Esophagus squamous epithelium (tissue), 4 donors: ENCODE data around the gene CLEC19A.

Experiments
- POLR2A ChIP-seq, 4 donors: fragments of 450-650 bp; IDR thresholded peaks; one replicate each; pipeline ENCODE4 v1.6.1; 2017; ENCODE audit warnings: antibody characterized with exemption in 4 of 4, mild to moderate bottlenecking in 4 of 4, moderate library complexity in 3 of 4
- TF ChIP-seq, protein P1 (sequence below), 6 experiments: fragments of 450-650 bp in 4 of 6; fragments of 200-600 bp in 2 of 6; sonication (generic) in 2 of 6; IDR thresholded peaks; one replicate each; pipeline ENCODE4 v1.5.1; 2016 to 2019; ENCODE audit warnings: antibody characterized with exemption in 6 of 6, mild to moderate bottlenecking in 4 of 6, moderate library complexity in 4 of 6

DNA sequence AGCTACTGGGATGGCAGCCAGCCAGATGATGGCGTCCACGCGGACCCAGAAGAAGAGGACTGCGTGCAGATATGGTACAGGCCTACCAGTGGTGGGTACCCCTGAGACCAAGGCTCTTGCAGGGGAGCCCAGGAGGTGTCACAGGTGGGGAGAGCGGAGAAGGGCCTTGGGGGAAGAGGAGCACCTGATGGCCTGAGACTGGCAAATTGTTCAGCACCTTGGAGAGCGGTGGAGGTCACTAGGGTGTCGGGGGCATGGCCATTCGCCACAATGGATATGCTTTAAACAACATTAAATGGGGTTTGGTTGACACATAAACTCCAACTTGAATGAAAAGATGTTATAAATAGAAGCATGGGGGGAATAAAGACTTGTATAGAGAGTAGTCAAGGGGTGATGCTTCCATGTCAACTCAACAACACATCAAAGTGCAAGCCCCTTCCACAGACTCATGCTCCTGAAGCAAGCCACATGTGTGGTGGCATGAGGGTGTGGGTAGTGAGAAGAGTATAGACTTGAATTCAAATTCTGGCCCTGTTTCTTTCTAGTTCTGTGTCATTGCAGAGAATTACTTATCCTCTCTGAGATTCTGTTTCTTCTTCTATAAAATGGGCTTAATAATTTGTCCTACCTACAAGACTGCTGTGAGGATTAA lies 22.2 kb downstream of the CLEC19A start:
- TF ChIP-seq, protein P1, sequence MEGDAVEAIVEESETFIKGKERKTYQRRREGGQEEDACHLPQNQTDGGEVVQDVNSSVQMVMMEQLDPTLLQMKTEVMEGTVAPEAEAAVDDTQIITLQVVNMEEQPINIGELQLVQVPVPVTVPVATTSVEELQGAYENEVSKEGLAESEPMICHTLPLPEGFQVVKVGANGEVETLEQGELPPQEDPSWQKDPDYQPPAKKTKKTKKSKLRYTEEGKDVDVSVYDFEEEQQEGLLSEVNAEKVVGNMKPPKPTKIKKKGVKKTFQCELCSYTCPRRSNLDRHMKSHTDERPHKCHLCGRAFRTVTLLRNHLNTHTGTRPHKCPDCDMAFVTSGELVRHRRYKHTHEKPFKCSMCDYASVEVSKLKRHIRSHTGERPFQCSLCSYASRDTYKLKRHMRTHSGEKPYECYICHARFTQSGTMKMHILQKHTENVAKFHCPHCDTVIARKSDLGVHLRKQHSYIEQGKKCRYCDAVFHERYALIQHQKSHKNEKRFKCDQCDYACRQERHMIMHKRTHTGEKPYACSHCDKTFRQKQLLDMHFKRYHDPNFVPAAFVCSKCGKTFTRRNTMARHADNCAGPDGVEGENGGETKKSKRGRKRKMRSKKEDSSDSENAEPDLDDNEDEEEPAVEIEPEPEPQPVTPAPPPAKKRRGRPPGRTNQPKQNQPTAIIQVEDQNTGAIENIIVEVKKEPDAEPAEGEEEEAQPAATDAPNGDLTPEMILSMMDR (IDR thresholded peaks at IDR 0.05), result no peak
- no peak for TF ChIP-seq POLR2A (IDR thresholded peaks at IDR 0.05)
